PC-9 (cell line): ENCODE measurements around the gene CELF4. TPM values are rescaled to one million over a fixed set of nuclear protein-coding genes. Genes with fewer than 3 reads are reported as not detected.

Experiments
- BruUV-seq: library from RNA; stranded (reverse); fragments of 400-500 nt; replicated peaks from 2 replicates; lab custom pipeline; 2021; lab: Mats Ljungman, UMichigan
- CTCF ChIA-PET: fragments of 300-600 bp; sonication (Branson Sonifier 250); formaldehyde crosslinking; loops from one replicate; lab custom pipeline; 2022; ENCODE audit warnings: antibody characterized with exemption; lab: Charles Lee
- POLR2A ChIA-PET: fragments of 300-600 bp; sonication (Branson Sonifier 250); formaldehyde crosslinking; loops from one replicate; lab custom pipeline; 2022; ENCODE audit warnings: antibody characterized with exemption; ENCODE audit not compliant: unreplicated experiment; lab: Charles Lee
- DNase-seq, 2 experiments: peaks; one replicate each; pipeline versions ENCODE4 v3.0.0 to v3.0.0-alpha.2; 2015 to 2022; ENCODE audit warnings: mixed read lengths in 1 of 2
- H2AFZ ChIP-seq: fragments of 200-600 bp; sonication (generic); 2 replicates; pipeline ENCODE4 v1.8.1; 2017; ENCODE audit warnings: antibody characterized with exemption
- H3F3A ChIP-seq: fragments of 200-600 bp; sonication (generic); 2 replicates; pipeline ENCODE4 v1.8.1; 2017; ENCODE audit warnings: antibody characterized with exemption, mild to moderate bottlenecking, low read depth; ENCODE audit not compliant: insufficient read depth
- H3K27ac ChIP-seq: fragments of 200-600 bp; sonication (generic); 2 replicates; pipeline ENCODE4 v1.6.1; 2016; ENCODE audit warnings: mixed run types
- H3K27me3 ChIP-seq: fragments of 200-600 bp; sonication (generic); 2 replicates; pipeline ENCODE4 v1.6.1; 2016; ENCODE audit warnings: low read depth, mixed run types; ENCODE audit not compliant: insufficient read depth
- H3K36me3 ChIP-seq: fragments of 200-600 bp; sonication (generic); 2 replicates; pipeline ENCODE4 v1.6.1; 2016; ENCODE audit warnings: low read depth, mixed run types
- H3K4me1 ChIP-seq: fragments of 200-600 bp; sonication (generic); replicated peaks from 2 replicates; pipeline ENCODE4 v1.6.1; 2016; ENCODE audit warnings: mixed run types; ENCODE audit not compliant: insufficient read depth
- H3K4me2 ChIP-seq: fragments of 200-600 bp; sonication (generic); 2 replicates; pipeline ENCODE4 v1.6.1; 2017; ENCODE audit warnings: mixed run types
- H3K4me3 ChIP-seq: fragments of 200-600 bp; sonication (generic); 2 replicates; pipeline ENCODE4 v1.6.1; 2016; ENCODE audit warnings: mixed run types
- H3K79me2 ChIP-seq: fragments of 200-600 bp; sonication (generic); 2 replicates; pipeline ENCODE4 v1.6.1; 2017; ENCODE audit warnings: low read depth, mixed run types
- H3K9me2 ChIP-seq: fragments of 200-600 bp; sonication (generic); 2 replicates; pipeline ENCODE4 v1.8.1; 2017; ENCODE audit warnings: mild to moderate bottlenecking; ENCODE audit not compliant: insufficient read depth
- H3K9me3 ChIP-seq: fragments of 200-600 bp; sonication (generic); 2 replicates; pipeline ENCODE4 v1.8.1; 2016; ENCODE audit warnings: low read depth; ENCODE audit not compliant: insufficient read depth
- H4K20me1 ChIP-seq: fragments of 200-600 bp; sonication (generic); 2 replicates; pipeline ENCODE4 v1.8.1; 2017; ENCODE audit not compliant: insufficient read depth
- CTCF ChIP-seq: fragments of 200-600 bp; sonication (generic); conservative IDR thresholded peaks from 2 replicates; pipeline ENCODE4 v1.6.1; 2017; ENCODE audit warnings: mixed run types, antibody characterized with exemption, mild to moderate bottlenecking, moderate library complexity
- EZH2 ChIP-seq: fragments of 200-600 bp; sonication (generic); IDR thresholded peaks from 2 replicates; pipeline ENCODE4 v1.8.0; 2017; ENCODE audit warnings: antibody characterized with exemption, low read depth
- intact Hi-C: fragments of 100-400 bp; cut with micrococcal nuclease; formaldehyde crosslinking; loops from one replicate; pipeline ENCODE4 v1.10.0; 2022; ENCODE audit not compliant: unreplicated experiment
- total RNA-seq: library from RNA; stranded (reverse); gene quantifications from 2 replicates; pipeline ENCODE4 v1.2.3, GENCODE V29; 2021

CELF4 gene
- total RNA-seq, 1 experiment from 2014 or later: 1.2 TPM

GRCh38 chr18:37391698-37392548, 173.7 kb downstream of the CELF4 start:
- no peaks in the 10 kb centered on the region for H3K79me2 ChIP-seq
- ChIA-PET CTCF (no interaction called here), POLR2A (no interaction called here)
- H3K9me3 ChIP-seq: no peaks in the 10 kb centered on the region
- no peaks in the 10 kb centered on the region for H3F3A ChIP-seq
- H2AFZ ChIP-seq: no peak overlapping the region
- no peak overlapping the region for H3K4me2 ChIP-seq
- no peaks in the 10 kb centered on the region for H3K36me3 ChIP-seq
- H3K4me3 ChIP-seq: no peak overlapping the region
- H3K4me1 ChIP-seq: no peaks in the 10 kb centered on the region
- intact Hi-C loops: no loop called here
- TF ChIP-seq CTCF: no peak
- no peak for TF ChIP-seq EZH2
- no peak overlapping the region for H3K27ac ChIP-seq
- no peaks in the 10 kb centered on the region for H4K20me1 ChIP-seq
- no peaks in the 10 kb centered on the region for H3K9me2 ChIP-seq
- DNase-seq: no peak
- BruUV-seq: no TSS peak
- no peaks in the 10 kb centered on the region for H3K27me3 ChIP-seq

DNA sequence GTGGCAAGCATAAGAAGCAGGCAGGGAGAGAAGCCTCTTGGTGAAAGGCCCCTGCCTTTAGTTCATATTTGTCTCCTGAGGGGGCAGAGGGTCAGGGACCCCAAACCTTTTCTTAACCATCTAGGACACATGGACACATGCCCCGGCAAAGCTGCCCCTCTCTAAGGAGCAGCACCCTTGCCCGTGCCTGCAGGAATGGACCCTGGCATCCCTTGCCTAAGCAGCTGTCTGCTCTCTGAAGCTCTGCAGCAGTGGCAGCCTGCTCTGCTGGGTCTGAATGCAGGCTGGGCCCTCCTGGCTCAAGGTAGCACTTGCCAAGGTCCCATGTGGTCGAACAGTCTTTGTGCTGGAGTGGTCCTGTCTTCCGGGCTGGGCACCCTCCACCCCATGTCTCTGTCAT, 174.4 kb downstream of the CELF4 start:
- POLR2A ChIA-PET: no interaction called here
- CTCF ChIA-PET: no interaction called here
- Histone ChIP-seq H3F3A (no peaks in the 10 kb centered on the region), H3K79me2 (no peaks in the 10 kb centered on the region), H3K27ac (no peak overlapping the region), H3K9me3 (no peaks in the 10 kb centered on the region), H3K27me3 (no peaks in the 10 kb centered on the region), H3K4me3 (no peak overlapping the region), H2AFZ (no peak overlapping the region), H3K4me2 (no peak overlapping the region), H3K4me1 (no peaks in the 10 kb centered on the region), H3K36me3 (no peaks in the 10 kb centered on the region), H4K20me1 (no peaks in the 10 kb centered on the region), H3K9me2 (no peaks in the 10 kb centered on the region)
- intact Hi-C loops: no loop called here
- TF ChIP-seq EZH2 (no peak), CTCF (no peak)
- no peak for DNase-seq
- no TSS peak for BruUV-seq

- CTCF ChIA-PET: no interaction called here
- Histone ChIP-seq H3K4me3 (no peak overlapping the region), H4K20me1 (no peaks in the 10 kb centered on the region), H3K79me2 (no peaks in the 10 kb centered on the region), H3K4me2 (no peak overlapping the region), H3K9me2 (no peaks in the 10 kb centered on the region), H3K4me1 (no peaks in the 10 kb centered on the region), H3K27me3 (no peaks in the 10 kb centered on the region), H3K36me3 (no peaks in the 10 kb centered on the region), H3K9me3 (no peaks in the 10 kb centered on the region), H3F3A (no peaks in the 10 kb centered on the region), H3K27ac (no peak overlapping the region), H2AFZ (no peak overlapping the region)
- no peak for TF ChIP-seq EZH2
- TF ChIP-seq CTCF: no peak
- intact Hi-C loops: no loop called here
- no TSS peak for BruUV-seq
- DNase-seq: no peak
- POLR2A ChIA-PET: no interaction called here
Measured at GRCh38 chr18:37390687-37391086, 174.9 kb downstream of the CELF4 start.
